HepG2 (cell line): ENCODE data around the gene NTM. TPM values are rescaled to one million over a fixed set of nuclear protein-coding genes. Genes with fewer than 3 reads are reported as not detected.

Experiments
- ATAC-seq: fragments of 200-7000 bp; cut with Tn5 transposase; 3 replicates; pipeline ENCODE4 v1.9.1; 2020; ENCODE audit warnings: mild to moderate bottlenecking, moderate library complexity
- BruUV-seq: library from RNA; stranded (reverse); fragments of 400-500 nt; replicated peaks from 2 replicates; lab custom pipeline; 2021; lab: Mats Ljungman, UMichigan
- CTCF ChIA-PET: fragments of 300-600 bp; formaldehyde crosslinking; extraction: SDS; loops from one replicate; lab custom pipeline; 2021; ENCODE audit warnings: low total read pairs, inconsistent platforms, low intra/inter-chr PET ratio; lab: Yijun Ruan, JAX
- POLR2A ChIA-PET: fragments of 350-600 bp; sonication (Branson Sonifier 250); formaldehyde crosslinking; loops from one replicate; lab custom pipeline; 2020; ENCODE audit warnings: antibody characterized with exemption, inconsistent platforms; lab: Yijun Ruan, JAX
- DNase-seq: peaks from one replicate; pipeline ENCODE4 v3.0.0-alpha.2; 2015; ENCODE audit warnings: low spot score
- FAIRE-seq: peaks from 3 replicates; lab custom pipeline; 2011; peaks lifted over from hg19 to GRCh38; lab: Jason Lieb, UNC
- H2AFZ ChIP-seq: one replicate; pipeline ENCODE4 v1.6.1; 2011; ENCODE audit warnings: low read length, inconsistent platforms
- H3K27ac ChIP-seq: fragments of 300-600 bp; 3 replicates; pipeline ENCODE4 v1.8.0; 2011; ENCODE audit warnings: mixed run types, mild to moderate bottlenecking, mixed read lengths, low read length, inconsistent platforms; ENCODE audit not compliant: insufficient read depth; ENCODE audit errors: extremely low read length
- H3K27me3 ChIP-seq, 2 experiments: fragments of 200-600 bp in 1 of 2; 2 replicates in 1 of 2; 3 replicates in 1 of 2; pipeline versions ENCODE4 v1.6.0 to v1.8.0; 2011; ENCODE audit warnings: low read length in 2 of 2, mild to moderate bottlenecking in 2 of 2, moderate library complexity in 2 of 2, inconsistent platforms in 1 of 2; ENCODE audit not compliant: insufficient read depth in 2 of 2, control insufficient read depth in 1 of 2
- H3K36me3 ChIP-seq, 2 experiments: fragments of 200-600 bp in 1 of 2; replicated peaks in 1 of 2; 2 replicates in 1 of 2; 3 replicates in 1 of 2; pipeline versions ENCODE4 v1.5.1 to v1.8.0; 2011; ENCODE audit warnings: low read length in 2 of 2, inconsistent platforms in 1 of 2; ENCODE audit not compliant: insufficient read depth in 2 of 2, control insufficient read depth in 1 of 2
- H3K4me1 ChIP-seq: 2 replicates; pipeline ENCODE4 v1.5.1; 2012; ENCODE audit warnings: low read length, inconsistent platforms; ENCODE audit not compliant: insufficient read depth
- H3K4me2 ChIP-seq: 2 replicates; pipeline ENCODE4 v1.6.0; 2011; ENCODE audit warnings: low read depth, low read length, inconsistent platforms
- H3K4me3 ChIP-seq, 3 experiments: fragments of 200-600 bp in 1 of 3; sonication (generic), shearing (Covaris generic) in 1 of 3; replicated peaks in 1 of 3; 2 replicates each; pipeline ENCODE4 v1.5.1; 2011 to 2016; ENCODE audit warnings: low read length in 3 of 3, inconsistent platforms in 2 of 3, low read depth in 2 of 3, mild to moderate bottlenecking in 2 of 3, control low read depth in 1 of 3, mixed read lengths in 1 of 3; ENCODE audit not compliant: insufficient read depth in 1 of 3
- H3K79me2 ChIP-seq: one replicate; pipeline ENCODE4 v1.6.1; 2011; ENCODE audit warnings: low read length, inconsistent platforms; ENCODE audit not compliant: insufficient read depth
- H3K9ac ChIP-seq: 2 replicates; pipeline ENCODE4 v1.6.0; 2011; ENCODE audit warnings: mild to moderate bottlenecking, low read depth, low read length, inconsistent platforms; ENCODE audit not compliant: insufficient read depth
- H3K9me3 ChIP-seq: 2 replicates; pipeline ENCODE4 v1.5.1; 2012; ENCODE audit warnings: mild to moderate bottlenecking, low read length
- H4K20me1 ChIP-seq: 2 replicates; pipeline ENCODE4 v1.6.0; 2011; ENCODE audit warnings: inconsistent platforms, mild to moderate bottlenecking, low read length, moderate library complexity; ENCODE audit not compliant: insufficient read depth
- EZH2 ChIP-seq: conservative IDR thresholded peaks from 2 replicates; pipeline ENCODE4 v1.6.1; 2012; ENCODE audit warnings: mild to moderate bottlenecking, low read depth, low read length, moderate library complexity
- MXD4 ChIP-seq: IDR thresholded peaks from 2 replicates; pipeline ENCODE4 v1.6.1; 2016; ENCODE audit warnings: mild to moderate bottlenecking, missing biosample characterization, missing genetic modification reagents
- SIX1 ChIP-seq: sonication (generic); formaldehyde crosslinking; IDR thresholded peaks from 2 replicates; pipeline ENCODE4 v1.4.0; 2020; ENCODE audit warnings: missing genetic modification reagents, borderline replicate concordance
- SUZ12 ChIP-seq: fragments of 150-350 bp; IDR thresholded peaks from 2 replicates; pipeline ENCODE4 v1.6.1; 2014; ENCODE audit warnings: low read depth, low read length
- TCF7L2 ChIP-seq: IDR thresholded peaks from 2 replicates; pipeline ENCODE4 v1.6.1; 2011; ENCODE audit warnings: mild to moderate bottlenecking, low read depth, low read length, moderate library complexity
- TEAD2 ChIP-seq: sonication (generic); formaldehyde crosslinking; IDR thresholded peaks from 2 replicates; pipeline ENCODE4 v1.9.0; 2021; ENCODE audit warnings: missing genetic modification reagents
- TSC22D2 ChIP-seq: sonication (generic); formaldehyde crosslinking; IDR thresholded peaks from 2 replicates; pipeline ENCODE4 v1.5.1; 2020; ENCODE audit warnings: missing genetic modification reagents, mild to moderate bottlenecking, borderline replicate concordance
- ZFP82 ChIP-seq: sonication (generic); formaldehyde crosslinking; IDR thresholded peaks from 2 replicates; pipeline ENCODE4 v1.5.1; 2020; ENCODE audit warnings: mild to moderate bottlenecking, missing genetic modification reagents, borderline replicate concordance
- ZNF101 ChIP-seq: sonication (generic); formaldehyde crosslinking; IDR thresholded peaks from 2 replicates; pipeline ENCODE4 v1.4.0; 2020; ENCODE audit warnings: mild to moderate bottlenecking, low read depth, missing genetic modification reagents, borderline replicate concordance
- ZNF256 ChIP-seq: sonication (generic); formaldehyde crosslinking; conservative IDR thresholded peaks from 2 replicates; pipeline ENCODE4 v1.4.0; 2020; ENCODE audit warnings: missing genetic modification reagents
- ZNF598 ChIP-seq: sonication (generic); formaldehyde crosslinking; IDR thresholded peaks from 2 replicates; pipeline ENCODE4 v1.5.1; 2020; ENCODE audit warnings: mild to moderate bottlenecking, missing genetic modification reagents, borderline replicate concordance
- ZNF644 ChIP-seq: IDR thresholded peaks from 2 replicates; pipeline ENCODE4 v1.6.1; 2016; ENCODE audit warnings: low read depth
- WGBS: methylation state at CpG from one replicate; pipeline ENCODE4 v1.1.6; 2017; ENCODE audit warnings: low lambda C conversion rate; 5-methylcytosine and 5-hydroxymethylcytosine counted together
- in situ Hi-C: cut with HindIII; loops from 2 replicates; pipeline ENCODE4 v1.10.0; 2017; ENCODE audit warnings: low pct_unique_long_range_greater_than_20kb; ENCODE audit not compliant: extremely low pct_ligation_motif_present
- intact Hi-C: fragments of 100-400 bp; cut with micrococcal nuclease; formaldehyde crosslinking; loops from one replicate; pipeline ENCODE4 v1.10.0; 2022; ENCODE audit not compliant: unreplicated experiment
- polyA plus RNA-seq, 8 experiments: library from polyadenylated mRNA; depleted of rRNA in 3 of 8; stranded (reverse) in 7 of 8; unstranded in 1 of 8; fragments of >200 nt; fragmentation: Illumina TruSeq in 4 of 8; extraction: Trizol in 4 of 8; gene quantifications; 2 replicates each; pipeline versions ENCODE4 v1.2.1 to v1.2.3, GENCODE V29; 2011 to 2016; ENCODE audit warnings: low read depth in 4 of 8, missing spikeins in 1 of 8, mixed read lengths in 1 of 8; ENCODE audit not compliant: insufficient read depth in 1 of 8
- total RNA-seq, 5 experiments: library from RNA; depleted of rRNA; stranded (reverse); fragments of >200 nt; fragmentation: Illumina TruSeq; extraction: Trizol; gene quantifications; 2 replicates each; pipeline ENCODE4 v1.2.3, GENCODE V29; 2016; ENCODE audit warnings: low read depth in 1 of 5
- TF ChIP-seq, protein P1 (sequence below): sonication (generic); formaldehyde crosslinking; IDR thresholded peaks from 2 replicates; pipeline ENCODE4 v1.4.0; 2020; ENCODE audit warnings: missing genetic modification reagents, low read depth, mild to moderate bottlenecking, borderline replicate concordance
- TF ChIP-seq, protein P2 (sequence below): sonication (generic); formaldehyde crosslinking; IDR thresholded peaks from 2 replicates; pipeline ENCODE4 v1.4.0; 2020; ENCODE audit warnings: missing genetic modification reagents, mild to moderate bottlenecking, borderline replicate concordance

NTM gene
- total and polyA plus RNA-seq, 2 of the 13 experiments (the other 11 are each of a cell fraction or from before 2014, with no cell fraction given), result not detected

DNA sequence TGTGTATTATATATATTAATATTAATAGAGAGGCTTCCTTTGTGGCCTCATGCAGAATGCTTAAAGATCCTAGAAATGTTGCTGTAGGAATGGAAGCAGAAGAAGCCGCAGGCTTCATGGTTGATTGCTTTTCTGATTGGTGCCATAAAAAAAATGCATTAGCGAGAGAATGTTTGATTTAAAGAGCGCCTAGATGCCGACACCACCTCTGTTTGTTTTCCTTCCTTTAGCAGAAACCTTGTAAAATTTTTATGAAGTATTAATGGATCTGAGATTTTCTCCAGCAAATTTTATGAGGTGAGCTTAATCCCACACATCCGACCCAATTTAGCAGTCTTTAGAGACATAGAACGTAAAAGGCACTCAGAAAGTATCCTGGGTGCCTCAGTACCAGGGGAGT is 587.5 kb downstream of the NTM start:
- Histone ChIP-seq H3K27ac (no peak overlapping the region), H3K4me3 (no peak overlapping the region)
- TF ChIP-seq SUZ12 (no peak), EZH2 (no peak), SIX1 (CRISPR knock-in tag) (no peak), MXD4 (CRISPR knock-in tag) (no peak), TCF7L2 (no peak), TSC22D2 (no peak), ZNF256 (no peak), ZFP82 (CRISPR knock-in tag) (no peak), ZNF598 (CRISPR knock-in tag) (no peak), ZNF644 (CRISPR knock-in tag) (no peak), TEAD2 (CRISPR knock-in tag) (no peak), ZNF101 (CRISPR knock-in tag) (no peak)
- TF ChIP-seq, protein P1, sequence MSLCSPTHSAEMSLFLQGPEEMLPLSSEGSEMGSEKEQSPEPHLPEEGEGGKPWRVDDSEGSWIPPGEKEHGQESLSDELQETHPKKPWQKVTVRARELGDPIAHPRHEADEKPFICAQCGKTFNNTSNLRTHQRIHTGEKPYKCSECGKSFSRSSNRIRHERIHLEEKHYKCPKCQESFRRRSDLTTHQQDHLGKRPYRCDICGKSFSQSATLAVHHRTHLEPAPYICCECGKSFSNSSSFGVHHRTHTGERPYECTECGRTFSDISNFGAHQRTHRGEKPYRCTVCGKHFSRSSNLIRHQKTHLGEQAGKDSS, result no peak
- TF ChIP-seq, protein P2, sequence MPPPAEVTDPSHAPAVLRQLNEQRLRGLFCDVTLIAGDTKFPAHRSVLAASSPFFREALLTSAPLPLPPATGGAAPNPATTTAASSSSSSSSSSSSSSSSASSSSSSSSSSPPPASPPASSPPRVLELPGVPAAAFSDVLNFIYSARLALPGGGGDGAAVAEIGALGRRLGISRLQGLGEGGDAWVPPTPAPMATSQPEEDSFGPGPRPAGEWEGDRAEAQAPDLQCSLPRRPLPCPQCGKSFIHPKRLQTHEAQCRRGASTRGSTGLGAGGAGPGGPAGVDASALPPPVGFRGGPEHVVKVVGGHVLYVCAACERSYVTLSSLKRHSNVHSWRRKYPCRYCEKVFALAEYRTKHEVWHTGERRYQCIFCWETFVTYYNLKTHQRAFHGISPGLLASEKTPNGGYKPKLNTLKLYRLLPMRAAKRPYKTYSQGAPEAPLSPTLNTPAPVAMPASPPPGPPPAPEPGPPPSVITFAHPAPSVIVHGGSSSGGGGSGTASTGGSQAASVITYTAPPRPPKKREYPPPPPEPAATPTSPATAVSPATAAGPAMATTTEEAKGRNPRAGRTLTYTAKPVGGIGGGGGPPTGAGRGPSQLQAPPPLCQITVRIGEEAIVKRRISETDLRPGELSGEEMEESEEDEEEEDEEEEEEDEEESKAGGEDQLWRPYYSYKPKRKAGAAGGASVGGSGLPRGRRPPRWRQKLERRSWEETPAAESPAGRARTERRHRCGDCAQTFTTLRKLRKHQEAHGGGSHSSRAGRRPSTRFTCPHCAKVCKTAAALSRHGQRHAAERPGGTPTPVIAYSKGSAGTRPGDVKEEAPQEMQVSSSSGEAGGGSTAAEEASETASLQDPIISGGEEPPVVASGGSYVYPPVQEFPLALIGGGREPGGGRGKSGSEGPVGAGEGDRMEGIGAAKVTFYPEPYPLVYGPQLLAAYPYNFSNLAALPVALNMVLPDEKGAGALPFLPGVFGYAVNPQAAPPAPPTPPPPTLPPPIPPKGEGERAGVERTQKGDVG, result no peak
- TF ChIP-seq, all 625 proteins: peak for 0
- ATAC-seq, result no peak
- Histone ChIP-seq H3K27me3 (peaks cover 0 to 1% of the 10 kb centered on the region in 2 experiments; a peak in 1 of 5 replicates), H3K79me2 (no peaks in the 10 kb centered on the region), H3K4me2 (no peak overlapping the region), H3K9ac (no peak overlapping the region), H3K9me3 (no peaks in the 10 kb centered on the region), H3K36me3 (no peaks in the 10 kb centered on the region), H2AFZ (no peak overlapping the region), H3K4me1 (no peaks in the 10 kb centered on the region), H4K20me1 (no peaks in the 10 kb centered on the region)
- CTCF ChIA-PET, result no interaction called here
- FAIRE-seq, result no peak
- WGBS, result 5% methylated on average over 6 of the region's 6 CpGs
- DNase-seq, result no peak
- BruUV-seq, result no TSS peak
- intact Hi-C loops, result no loop called here
- POLR2A ChIA-PET, result no interaction called here
- in situ Hi-C loops, result no loop called here
